Measurements from ENCODE around the gene GATA2.

Gene GATA2

DNA sequence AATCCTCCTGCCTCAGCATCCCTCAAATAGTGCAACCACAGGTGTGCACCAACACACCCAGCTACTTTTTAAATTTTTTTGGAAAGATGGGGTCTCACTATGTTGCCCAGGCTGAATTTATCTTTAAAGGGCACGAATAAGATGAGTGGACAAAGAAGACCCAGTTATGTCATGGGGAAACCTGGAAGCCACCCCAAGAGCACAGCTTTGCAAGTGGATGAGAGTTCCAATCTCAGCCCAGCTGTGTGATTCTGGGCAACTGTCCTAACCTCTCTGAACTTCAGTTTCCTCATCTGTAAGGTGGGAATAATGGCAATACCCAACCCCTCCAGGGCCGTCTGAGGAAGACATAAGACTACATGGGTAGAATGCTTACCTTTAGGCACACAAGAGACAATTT lies 58.5 kb downstream of the GATA2 start:
- no peak for DNase-seq (ENCODE audit: low read depth in 1 of 2, low spot score in 1 of 2)

- no peak for DNase-seq (ENCODE audit: low read depth in 1 of 2, low spot score in 1 of 2)
Observed at GRCh38 chr3:128433837-128434165, 59.2 kb downstream of the GATA2 start.

GRCh38 chr3:128432971-128433836 lies 59.8 kb downstream of the GATA2 start:
- DNase-seq (ENCODE audit: low read depth in 1 of 2, low spot score in 1 of 2) = no peak

DNA sequence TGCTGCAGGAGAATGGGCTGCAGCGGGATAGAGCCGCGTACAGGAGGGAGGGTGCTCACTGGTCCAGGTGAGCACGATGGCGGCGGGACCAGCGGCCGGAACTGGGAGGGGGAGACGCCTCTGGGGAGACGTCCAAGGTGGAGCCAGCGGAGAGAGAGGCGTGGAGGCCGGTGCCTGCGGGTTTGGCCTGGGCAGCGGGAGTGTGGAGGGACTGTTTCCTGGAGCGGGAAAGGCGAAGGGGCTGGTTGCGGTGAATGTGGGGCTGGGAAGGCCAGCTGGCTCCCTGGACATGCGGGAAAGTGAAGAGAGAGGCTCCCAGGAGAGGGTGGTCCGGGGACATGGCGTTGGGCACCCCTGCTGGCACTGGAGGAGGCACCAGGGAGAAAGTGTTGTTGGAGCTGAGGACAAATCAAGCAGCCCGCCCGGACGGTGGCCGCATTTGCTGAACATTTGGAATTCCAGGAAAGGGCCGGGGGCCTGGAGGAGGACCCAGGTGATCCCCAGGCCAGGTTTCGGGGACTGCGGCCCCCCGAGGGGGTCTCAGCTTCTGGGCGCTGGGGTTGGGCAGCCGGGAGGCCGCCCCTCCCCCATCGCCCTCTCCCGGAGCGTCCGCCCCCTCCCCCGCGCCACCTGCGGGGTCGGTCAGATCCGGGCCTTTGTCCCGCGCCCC lies 60.6 kb downstream of the GATA2 start:
- no peak for DNase-seq (ENCODE audit: low read depth in 1 of 2, low spot score in 1 of 2)

DNA sequence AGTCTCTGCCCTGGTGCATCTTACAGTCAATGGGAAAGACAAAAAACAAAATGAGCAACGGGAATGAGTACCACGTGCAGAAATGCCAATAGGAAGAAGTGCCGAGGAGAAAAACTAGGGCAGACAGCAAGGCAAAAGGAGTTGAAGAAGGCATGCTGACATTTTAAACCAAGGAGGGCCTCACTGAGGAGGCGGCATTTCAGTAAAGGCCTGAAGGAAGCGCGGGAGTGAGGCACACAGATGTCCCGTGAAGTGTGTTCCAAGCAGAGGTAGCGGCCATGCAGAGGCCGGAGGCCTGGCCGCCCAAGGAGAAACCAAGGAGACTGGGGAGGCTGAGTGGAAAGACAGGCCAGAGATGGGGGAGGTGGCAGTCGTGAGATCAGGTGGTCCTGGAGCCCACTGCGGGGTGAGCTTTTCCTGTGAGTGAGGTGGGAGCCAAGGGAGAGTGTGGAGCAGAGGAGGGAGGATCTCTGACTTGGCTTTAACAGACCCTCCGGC lies 61.1 kb downstream of the GATA2 start:
- DNase-seq (ENCODE audit: low read depth in 1 of 2, low spot score in 1 of 2) = no peak

- DNase-seq (ENCODE audit: low read depth in 1 of 2, low spot score in 1 of 2) = no peak
Observed at GRCh38 chr3:128430731-128431130, 62.3 kb downstream of the GATA2 start.

DNA sequence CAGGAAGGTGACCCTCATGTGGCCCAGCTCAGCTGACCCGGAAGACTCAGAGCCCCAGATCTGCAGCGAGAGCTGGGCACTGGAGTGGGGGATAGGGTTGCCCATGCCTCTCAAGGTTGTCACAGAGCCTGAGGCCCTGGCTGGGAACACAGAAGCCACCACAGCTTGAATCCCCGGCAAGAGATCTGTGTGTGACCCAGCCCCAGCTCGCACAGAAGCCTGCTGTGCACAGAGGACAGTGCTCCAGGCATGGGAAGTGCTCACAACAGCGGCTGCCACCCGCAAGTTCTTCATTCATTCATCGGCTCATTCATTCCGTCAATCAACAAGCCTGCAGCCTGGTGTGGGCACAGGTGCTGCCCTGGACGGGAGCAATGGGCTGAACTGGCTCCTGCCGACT lies 62.7 kb downstream of the GATA2 start:
- DNase-seq (ENCODE audit: low read depth in 1 of 2, low spot score in 1 of 2) = no peak

- no peak for DNase-seq (ENCODE audit: low read depth in 1 of 2, low spot score in 1 of 2)
Observed at GRCh38 chr3:128429751-128430150, 63.2 kb downstream of the GATA2 start.

Measured in activated CD4-positive, alpha-beta T cell treated with anti-CD3 and anti-CD28 coated beads, Interleukin-2, amount 50 U/mL, for 24 hours (primary cell).